Osteocyte (in vitro differentiated cells): ENCODE results near the gene ZFAND2A. TPM values are rescaled to one million over a fixed set of nuclear protein-coding genes. Genes with fewer than 3 reads are reported as not detected.

Experiments used
- DNase-seq: peaks from one replicate; pipeline ENCODE4 v3.0.0; 2021; ENCODE audit warnings: mixed read lengths; ENCODE audit not compliant: unreplicated experiment; ENCODE audit errors: extremely low spot score
- H3K27ac Mint-ChIP-seq: one replicate; pipeline ENCODE4 v1.8.0; 2021; ENCODE audit warnings: mild to moderate bottlenecking, mixed read lengths; ENCODE audit not compliant: unreplicated experiment
- H3K27me3 Mint-ChIP-seq: one replicate; pipeline ENCODE4 v1.8.0; 2021; ENCODE audit warnings: mixed read lengths; ENCODE audit not compliant: unreplicated experiment
- H3K36me3 Mint-ChIP-seq: one replicate; pipeline ENCODE4 v1.8.0; 2021; ENCODE audit warnings: mixed read lengths; ENCODE audit not compliant: unreplicated experiment
- H3K4me1 Mint-ChIP-seq: one replicate; pipeline ENCODE4 v1.8.0; 2021; ENCODE audit warnings: mixed read lengths; ENCODE audit not compliant: unreplicated experiment
- H3K4me3 Mint-ChIP-seq: one replicate; pipeline ENCODE4 v1.8.0; 2021; ENCODE audit warnings: mild to moderate bottlenecking, moderate library complexity, mixed read lengths; ENCODE audit not compliant: unreplicated experiment
- H3K9me3 Mint-ChIP-seq: one replicate; pipeline ENCODE4 v1.8.0; 2021; ENCODE audit warnings: mixed read lengths; ENCODE audit not compliant: unreplicated experiment
- CTCF ChIP-seq: fragments of 200-600 bp; sonication (generic); IDR thresholded peaks from 2 replicates; pipeline ENCODE4 v1.5.0; 2021; ENCODE audit warnings: antibody characterized with exemption, mild to moderate bottlenecking, moderate library complexity
- total RNA-seq: library from RNA; stranded (reverse); gene quantifications from 2 replicates; pipeline ENCODE4 v1.2.1, GENCODE V29; 2021

Gene ZFAND2A
- total RNA-seq, 1 donor from 2014 or later, result 18.3 TPM

- TF ChIP-seq CTCF, result no peak
- DNase-seq, result no peak
- Mint-ChIP-seq H3K4me1 (peaks cover 1% of the 10 kb centered on the region), H3K36me3 (peaks cover 15% of the 10 kb centered on the region), H3K4me3 (no peak overlapping the region), H3K27ac (no peak overlapping the region), H3K27me3 (no peaks in the 10 kb centered on the region), H3K9me3 (peaks cover 4% of the 10 kb centered on the region)
These were observed 28.3 kb downstream of the ZFAND2A start for GRCh38 chr7:1131471-1132265.

- peaks cover under 1% of the 10 kb centered on the region for H3K4me1 Mint-ChIP-seq
- no peak overlapping the region for H3K4me3 Mint-ChIP-seq
- DNase-seq, result no peak
- no peaks in the 10 kb centered on the region for H3K27me3 Mint-ChIP-seq
- no peak overlapping the region for H3K27ac Mint-ChIP-seq
- H3K9me3 Mint-ChIP-seq, result peaks cover 4% of the 10 kb centered on the region
- peaks cover 16% of the 10 kb centered on the region for H3K36me3 Mint-ChIP-seq
- no peak for TF ChIP-seq CTCF
These were observed 29.7 kb downstream of the ZFAND2A start for GRCh38 chr7:1130021-1130990.

- Mint-ChIP-seq H3K27me3 (no peaks in the 10 kb centered on the region), H3K4me3 (no peak overlapping the region), H3K36me3 (peaks cover 12% of the 10 kb centered on the region), H3K27ac (no peak overlapping the region), H3K4me1 (peaks cover 7% of the 10 kb centered on the region), H3K9me3 (peaks cover 4% of the 10 kb centered on the region)
- TF ChIP-seq CTCF, result no peak
- no peak for DNase-seq
These were observed 30.6 kb downstream of the ZFAND2A start for GRCh38 chr7:1129431-1129830.

- H3K27me3 Mint-ChIP-seq, result no peaks in the 10 kb centered on the region
- no peak overlapping the region for H3K27ac Mint-ChIP-seq
- TF ChIP-seq CTCF, result no peak
- peaks cover 30% of the 10 kb centered on the region for H3K4me1 Mint-ChIP-seq
- peaks cover 4% of the 10 kb centered on the region for H3K9me3 Mint-ChIP-seq
- no peak for DNase-seq
- H3K4me3 Mint-ChIP-seq, result no peak overlapping the region
- H3K36me3 Mint-ChIP-seq, result peaks cover 10% of the 10 kb centered on the region
These were observed 33.0 kb downstream of the ZFAND2A start for GRCh38 chr7:1127001-1127400.

GRCh38 chr7:1125603-1125969 is 34.4 kb downstream of the ZFAND2A start:
- no peaks in the 10 kb centered on the region for H3K9me3 Mint-ChIP-seq
- TF ChIP-seq CTCF, result no peak
- H3K27ac Mint-ChIP-seq, result no peak overlapping the region
- no peaks in the 10 kb centered on the region for H3K27me3 Mint-ChIP-seq
- DNase-seq, result no peak
- no peak overlapping the region for H3K4me3 Mint-ChIP-seq
- H3K4me1 Mint-ChIP-seq, result peaks cover 43% of the 10 kb centered on the region
- peaks cover 7% of the 10 kb centered on the region for H3K36me3 Mint-ChIP-seq
